A549 (cell line): ENCODE data around the gene ATP6V1G2.

Experiments
- MYC ChIP-seq: IDR thresholded peaks from 2 replicates; pipeline ENCODE4 v1.6.1; 2012; ENCODE audit warnings: mild to moderate bottlenecking, inconsistent platforms, low read length, improper control_type of control experiment, borderline replicate concordance
- POLR2A ChIP-seq: IDR thresholded peaks from 2 replicates; pipeline ENCODE4 v1.6.1; 2012; ENCODE audit warnings: mild to moderate bottlenecking, low read length
- TF ChIP-seq, protein P1 (sequence below): IDR thresholded peaks from 2 replicates; pipeline ENCODE4 v1.6.1; 2012
- TF ChIP-seq, protein P2 (sequence below): fragments of >200 bp; sonication (Bioruptor Twin); formaldehyde crosslinking; IDR thresholded peaks from 3 replicates; pipeline ENCODE4 v1.5.1; 2016
- TF ChIP-seq, protein P3 (sequence below): fragments of >200 bp; sonication (Bioruptor Twin); formaldehyde crosslinking; IDR thresholded peaks from 2 replicates; pipeline ENCODE4 v1.6.1; 2016

DNA sequence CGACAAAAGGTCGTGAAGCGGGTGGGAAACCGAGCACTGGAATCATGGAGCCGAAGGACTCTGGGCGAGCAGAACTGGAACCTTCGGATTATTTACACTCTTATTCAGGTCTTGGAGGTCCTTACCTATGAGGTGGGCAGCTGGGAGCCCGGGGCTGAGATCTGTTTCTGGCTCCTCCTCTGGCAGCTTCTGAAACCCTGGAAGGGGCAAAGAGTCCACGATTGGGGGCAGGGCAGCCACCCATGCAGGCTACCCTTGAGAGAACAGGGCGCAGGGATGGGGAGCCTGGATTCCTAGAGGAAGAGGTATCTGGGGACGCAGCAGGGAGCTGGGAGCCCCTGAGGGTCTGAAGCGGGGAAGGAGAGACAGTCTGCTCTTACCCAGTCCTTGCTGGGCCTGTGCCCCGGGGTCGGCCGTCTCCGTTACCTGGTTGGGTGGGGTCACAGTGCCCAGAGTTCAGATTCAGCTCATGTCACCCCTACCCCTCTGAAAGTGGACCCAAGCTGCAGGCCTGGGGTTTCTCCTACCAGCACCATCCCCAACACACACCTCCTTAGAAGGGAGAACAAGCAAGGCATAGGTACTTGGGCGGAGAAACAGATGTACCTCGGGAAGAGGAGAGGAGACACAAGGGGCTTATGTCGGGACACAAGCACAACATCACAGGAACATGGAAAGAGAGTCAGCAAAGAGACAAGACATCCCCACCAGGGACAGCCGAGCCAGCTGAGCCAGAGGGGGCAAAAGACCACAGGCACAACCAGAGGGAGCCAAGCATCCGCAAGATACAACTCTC is 35.2 kb upstream of the ATP6V1G2 start:
- TF ChIP-seq MYC (no peak), POLR2A (no peak)
- TF ChIP-seq, protein P1, sequence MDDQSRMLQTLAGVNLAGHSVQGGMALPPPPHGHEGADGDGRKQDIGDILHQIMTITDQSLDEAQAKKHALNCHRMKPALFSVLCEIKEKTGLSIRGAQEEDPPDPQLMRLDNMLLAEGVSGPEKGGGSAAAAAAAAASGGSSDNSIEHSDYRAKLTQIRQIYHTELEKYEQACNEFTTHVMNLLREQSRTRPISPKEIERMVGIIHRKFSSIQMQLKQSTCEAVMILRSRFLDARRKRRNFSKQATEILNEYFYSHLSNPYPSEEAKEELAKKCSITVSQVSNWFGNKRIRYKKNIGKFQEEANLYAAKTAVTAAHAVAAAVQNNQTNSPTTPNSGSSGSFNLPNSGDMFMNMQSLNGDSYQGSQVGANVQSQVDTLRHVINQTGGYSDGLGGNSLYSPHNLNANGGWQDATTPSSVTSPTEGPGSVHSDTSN = no peak
- TF ChIP-seq, protein P2, sequence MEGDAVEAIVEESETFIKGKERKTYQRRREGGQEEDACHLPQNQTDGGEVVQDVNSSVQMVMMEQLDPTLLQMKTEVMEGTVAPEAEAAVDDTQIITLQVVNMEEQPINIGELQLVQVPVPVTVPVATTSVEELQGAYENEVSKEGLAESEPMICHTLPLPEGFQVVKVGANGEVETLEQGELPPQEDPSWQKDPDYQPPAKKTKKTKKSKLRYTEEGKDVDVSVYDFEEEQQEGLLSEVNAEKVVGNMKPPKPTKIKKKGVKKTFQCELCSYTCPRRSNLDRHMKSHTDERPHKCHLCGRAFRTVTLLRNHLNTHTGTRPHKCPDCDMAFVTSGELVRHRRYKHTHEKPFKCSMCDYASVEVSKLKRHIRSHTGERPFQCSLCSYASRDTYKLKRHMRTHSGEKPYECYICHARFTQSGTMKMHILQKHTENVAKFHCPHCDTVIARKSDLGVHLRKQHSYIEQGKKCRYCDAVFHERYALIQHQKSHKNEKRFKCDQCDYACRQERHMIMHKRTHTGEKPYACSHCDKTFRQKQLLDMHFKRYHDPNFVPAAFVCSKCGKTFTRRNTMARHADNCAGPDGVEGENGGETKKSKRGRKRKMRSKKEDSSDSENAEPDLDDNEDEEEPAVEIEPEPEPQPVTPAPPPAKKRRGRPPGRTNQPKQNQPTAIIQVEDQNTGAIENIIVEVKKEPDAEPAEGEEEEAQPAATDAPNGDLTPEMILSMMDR = no peak
- TF ChIP-seq, protein P3, sequence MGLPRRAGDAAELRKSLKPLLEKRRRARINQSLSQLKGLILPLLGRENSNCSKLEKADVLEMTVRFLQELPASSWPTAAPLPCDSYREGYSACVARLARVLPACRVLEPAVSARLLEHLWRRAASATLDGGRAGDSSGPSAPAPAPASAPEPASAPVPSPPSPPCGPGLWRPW = no peak
